GM18873 (cell line): ENCODE data around the gene RNFT1.
A peak's percentile ranks its signal among the peaks of the same experiment; 100 is the strongest.
"Not testable (repeated sequence)": the region's sequence is repeated elsewhere in the genome, so short reads cannot be mapped to it uniquely, and the experiment has no call there.

Experiments used
- ATAC-seq: cut with Tn5 transposase; IDR thresholded peaks from one replicate; pipeline ENCODE4 v1.9.1; 2021; ENCODE audit warnings: mild to moderate bottlenecking, moderate library complexity, moderate number of reproducible peaks; ENCODE audit not compliant: unreplicated experiment, low FRiP score

The RNFT1 gene

DNA sequence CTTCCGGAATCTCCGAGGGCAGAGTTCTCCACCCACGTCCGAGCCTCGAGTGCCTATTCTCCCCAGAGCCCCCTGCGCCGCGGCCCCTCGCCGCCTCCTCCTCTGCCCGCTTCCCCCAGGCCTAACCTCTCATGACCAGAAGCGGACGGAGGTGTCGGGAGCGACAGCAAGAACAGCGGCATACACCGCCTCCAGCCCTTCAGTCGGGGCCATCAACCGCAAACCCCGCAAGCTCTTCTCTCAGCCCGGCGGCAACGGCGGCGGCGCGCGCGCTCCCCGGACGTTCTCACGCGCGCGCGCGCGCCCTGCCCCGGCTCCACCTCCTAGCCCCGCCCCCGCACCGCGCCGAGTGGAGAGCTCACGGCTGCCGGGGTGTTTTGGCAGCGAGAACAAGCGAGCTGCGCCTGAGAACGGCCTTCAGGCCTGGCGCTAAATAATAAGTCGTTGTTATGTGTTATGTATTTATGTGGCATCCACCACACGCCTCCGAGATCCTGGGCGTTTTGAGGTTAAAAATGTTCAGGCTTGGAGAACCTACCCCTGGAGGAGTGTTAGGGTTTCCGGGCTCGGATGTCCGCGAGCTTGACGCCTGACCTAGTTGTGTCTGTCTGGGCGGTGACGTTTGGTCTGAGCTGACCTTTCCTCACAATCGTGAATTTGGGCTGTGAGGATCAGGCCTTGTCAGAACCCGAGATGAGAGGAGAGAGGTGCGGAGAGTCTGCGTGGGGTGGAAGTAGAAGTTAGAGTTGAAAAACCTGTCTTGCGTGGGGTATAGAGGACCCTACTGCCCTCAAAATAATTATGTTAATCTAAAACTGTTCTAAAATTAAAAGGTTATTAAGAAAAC lies at the start of gene RNFT1:
TSS of gene RNFT1 (minus strand) at position 259 of the 847 bp plus-strand sequence. CDS start at position 182, 77 bp downstream.
- peak; percentile 51 for ATAC-seq

- not testable (repeated sequence) for ATAC-seq
Observed at GRCh38 chr17:60009326-60009725, 44.8 kb upstream of the RNFT1 start.

- ATAC-seq: not testable (repeated sequence)
Observed at GRCh38 chr17:60008377-60008776, 43.8 kb upstream of the RNFT1 start.

GRCh38 chr17:60006160-60006559 lies 41.6 kb upstream of the RNFT1 start:
- no peak for ATAC-seq

DNA sequence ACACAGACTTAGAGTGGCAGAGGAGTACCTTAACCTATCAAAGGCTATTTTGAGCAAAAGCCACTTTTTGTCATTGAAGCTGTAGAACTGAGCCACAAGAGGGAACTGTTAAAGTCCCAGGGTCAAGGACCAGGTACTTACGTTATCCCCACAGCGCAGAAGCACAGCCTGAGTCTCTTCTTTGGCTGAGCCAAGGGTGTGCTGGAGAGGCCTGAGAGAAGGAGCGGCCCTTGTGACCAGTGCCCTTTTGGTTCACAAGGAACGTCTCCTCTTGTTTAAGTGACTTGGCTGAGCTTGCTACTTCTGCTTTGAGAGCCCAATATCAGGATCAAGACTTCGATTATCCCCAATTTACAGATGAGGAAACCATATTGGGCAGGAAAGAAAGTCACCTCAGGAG lies 40.0 kb upstream of the RNFT1 start:
- not testable (repeated sequence) for ATAC-seq

DNA sequence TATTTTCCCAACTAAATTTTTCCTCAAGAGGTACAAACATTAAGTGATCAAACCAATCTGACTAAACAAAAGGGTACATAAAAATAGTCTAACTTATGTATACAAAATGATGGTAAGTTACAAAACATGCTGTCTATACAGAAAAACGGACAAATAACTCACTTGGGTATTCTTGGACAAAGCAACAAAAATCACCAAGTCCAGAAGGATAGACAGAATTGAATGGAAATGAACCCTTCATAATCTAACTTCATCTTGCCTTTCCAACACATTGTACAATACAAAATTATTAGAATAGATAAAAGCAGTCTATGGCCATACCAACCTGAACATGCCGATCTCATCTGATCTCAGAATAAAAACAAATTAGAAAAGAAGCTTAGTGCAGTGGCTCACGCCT lies 37.9 kb upstream of the RNFT1 start:
- ATAC-seq: not testable (repeated sequence)

- ATAC-seq: not testable (repeated sequence)
Observed at GRCh38 chr17:59996608-59997007, 32.1 kb upstream of the RNFT1 start.

- ATAC-seq: not testable (repeated sequence)
Observed at GRCh38 chr17:59975166-59975565, 10.6 kb upstream of the RNFT1 start.

- ATAC-seq: not testable (repeated sequence)
Observed at GRCh38 chr17:59973483-59973882, 8.9 kb upstream of the RNFT1 start.

DNA sequence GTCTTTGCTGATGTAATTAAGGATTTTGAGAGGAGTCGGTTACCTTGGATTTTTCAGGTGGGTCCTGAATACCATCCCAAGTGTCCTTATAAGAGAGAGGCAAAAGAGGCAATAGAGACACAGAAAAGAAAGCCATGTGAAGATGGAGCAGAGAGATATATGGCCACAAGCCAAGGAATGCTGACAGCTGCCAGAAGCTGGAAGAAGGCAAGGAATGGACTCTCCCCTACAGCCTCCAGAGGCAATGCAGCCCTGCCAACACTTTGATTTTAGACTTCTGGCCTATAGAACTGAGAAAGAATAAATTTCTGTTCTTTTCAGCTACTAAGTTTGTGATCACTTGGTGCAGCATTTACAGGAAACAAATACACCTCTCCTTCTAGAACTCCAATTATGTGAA lies 8.2 kb upstream of the RNFT1 start:
- ATAC-seq: no peak

DNA sequence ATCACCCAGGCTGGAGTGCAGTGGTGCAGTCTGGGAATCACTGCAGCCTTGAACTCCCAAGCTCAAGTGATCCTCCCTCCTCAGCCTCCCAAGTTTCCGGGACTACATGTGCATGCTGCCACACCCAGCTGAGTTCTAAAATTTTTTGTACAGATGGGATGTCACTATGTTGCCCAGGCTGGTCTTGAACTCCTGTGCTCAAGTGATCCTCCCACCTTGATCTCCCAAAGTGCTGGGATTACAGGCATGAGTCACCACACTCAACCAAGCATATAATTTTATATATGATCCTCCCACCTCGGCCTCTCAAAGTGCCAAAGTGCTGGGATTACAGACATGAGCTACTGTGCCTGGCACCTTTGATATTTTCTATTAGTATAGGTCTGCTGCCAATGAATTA lies 7.2 kb upstream of the RNFT1 start:
- ATAC-seq: not testable (repeated sequence)

DNA sequence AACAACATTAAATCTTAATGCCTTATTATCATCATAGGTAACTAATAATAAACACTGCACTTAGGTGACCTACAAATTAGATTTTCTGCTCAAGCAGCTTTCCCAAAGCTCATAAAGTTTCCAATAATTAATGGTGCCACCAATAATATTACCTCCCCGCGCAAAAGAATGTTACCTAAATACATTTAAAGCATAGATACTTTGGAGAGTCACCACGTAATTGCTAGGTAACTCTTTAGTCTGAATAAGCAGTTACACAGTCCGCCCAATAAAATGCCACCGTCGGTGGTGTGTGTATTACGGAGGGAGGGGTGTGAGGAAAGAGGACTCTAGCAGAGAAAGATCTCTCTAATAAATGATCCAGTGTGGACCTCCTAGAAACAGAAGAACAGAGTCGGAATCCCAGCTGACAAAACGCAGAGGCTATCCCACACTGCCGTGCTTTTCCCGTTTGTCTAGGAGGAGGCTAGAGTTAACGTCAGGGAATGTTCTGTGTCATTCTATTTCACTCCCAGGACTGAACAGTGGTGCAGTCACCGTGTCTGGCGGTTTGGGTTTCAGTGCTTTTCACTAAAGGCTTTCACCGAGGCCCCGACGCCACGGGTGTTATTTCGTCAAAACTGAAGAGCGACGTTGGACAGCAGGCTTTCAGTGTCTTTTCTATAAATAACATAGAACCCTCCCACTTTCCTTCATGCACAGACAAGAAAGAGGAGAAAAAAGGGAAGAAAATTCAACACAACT lies 630 bp downstream of the RNFT1 start:
- ATAC-seq: peak; percentile 33

- ATAC-seq: no peak
Observed at GRCh38 chr17:59962739-59963318, 1.7 kb downstream of the RNFT1 start.

DNA sequence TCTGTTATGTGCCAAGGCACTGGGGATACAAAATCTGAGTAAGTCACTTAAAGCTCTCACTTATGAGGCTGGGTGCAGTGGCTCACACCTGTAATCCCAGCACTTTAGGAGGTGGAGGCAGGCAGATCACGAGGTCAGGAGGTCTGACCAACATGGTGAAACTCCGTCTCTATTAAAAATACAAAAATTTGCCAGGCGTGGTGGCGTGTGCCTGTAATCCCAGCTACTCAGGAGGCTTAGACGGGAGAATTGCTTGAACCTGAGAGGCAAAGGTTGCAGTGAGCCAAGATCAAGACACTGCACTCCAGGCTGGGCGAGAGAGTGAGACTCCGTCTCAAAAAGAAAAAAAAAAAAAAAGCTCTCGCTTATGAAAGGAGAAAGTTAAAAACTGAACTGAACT lies 5.0 kb downstream of the RNFT1 start:
- ATAC-seq: not testable (repeated sequence)

GRCh38 chr17:59954856-59955255 lies 9.7 kb downstream of the RNFT1 start:
- no peak for ATAC-seq

DNA sequence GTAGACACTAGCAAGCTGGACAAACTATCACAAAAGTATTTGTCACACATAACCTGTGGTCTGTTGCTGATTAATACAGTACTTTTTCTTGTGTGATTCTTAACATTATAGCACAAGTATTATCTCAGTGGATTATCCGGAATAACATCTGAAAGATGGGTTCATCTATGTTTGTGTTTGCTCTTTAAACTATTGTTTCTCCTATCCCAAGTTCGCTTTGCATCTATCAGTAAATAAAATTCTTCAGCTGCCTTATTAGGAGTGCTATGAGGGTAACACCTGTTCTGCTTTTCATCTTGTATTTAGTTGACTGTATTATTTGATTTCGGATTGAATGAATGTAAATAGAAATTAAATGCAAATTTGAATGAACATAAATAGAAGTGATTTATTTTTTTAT lies 14.5 kb downstream of the RNFT1 start:
- no peak for ATAC-seq

DNA sequence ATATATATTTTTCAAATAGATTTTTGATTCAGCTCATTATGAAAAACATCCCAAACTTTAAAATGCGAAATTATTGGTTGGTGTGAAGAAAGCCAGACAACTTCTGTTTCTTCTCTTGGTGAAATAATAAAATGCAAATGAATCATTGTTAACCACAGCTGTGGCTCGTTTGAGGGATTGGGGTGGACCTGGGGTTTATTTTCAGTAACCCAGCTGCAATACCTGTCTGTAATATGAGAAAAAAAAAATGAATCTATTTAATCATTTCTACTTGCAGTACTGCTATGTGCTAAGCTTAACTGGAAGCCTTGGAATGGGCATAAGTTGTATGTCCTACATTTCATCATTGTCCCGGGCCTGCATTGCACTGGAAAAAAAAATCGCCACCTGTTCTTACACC lies 17.2 kb downstream of the RNFT1 start:
- not testable (repeated sequence) for ATAC-seq

DNA sequence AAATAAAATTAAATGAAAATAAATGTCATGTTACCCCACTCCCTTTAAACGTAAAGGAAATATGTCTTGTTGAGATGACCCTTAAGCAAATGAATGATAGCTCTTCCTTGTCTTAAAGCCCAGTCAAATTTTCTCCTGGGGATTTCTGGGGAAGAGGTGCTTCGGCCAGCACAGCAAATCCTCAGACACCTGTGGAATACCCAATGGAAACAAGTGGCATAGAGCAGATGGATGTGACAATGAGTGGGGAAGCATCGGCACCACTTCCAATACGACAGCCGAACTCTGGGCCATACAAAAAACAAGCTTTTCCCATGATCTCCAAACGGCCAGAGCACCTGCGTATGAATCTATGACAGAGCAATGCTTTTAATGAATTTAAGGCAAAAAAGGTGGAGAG lies 18.1 kb downstream of the RNFT1 start:
- not testable (repeated sequence) for ATAC-seq

DNA sequence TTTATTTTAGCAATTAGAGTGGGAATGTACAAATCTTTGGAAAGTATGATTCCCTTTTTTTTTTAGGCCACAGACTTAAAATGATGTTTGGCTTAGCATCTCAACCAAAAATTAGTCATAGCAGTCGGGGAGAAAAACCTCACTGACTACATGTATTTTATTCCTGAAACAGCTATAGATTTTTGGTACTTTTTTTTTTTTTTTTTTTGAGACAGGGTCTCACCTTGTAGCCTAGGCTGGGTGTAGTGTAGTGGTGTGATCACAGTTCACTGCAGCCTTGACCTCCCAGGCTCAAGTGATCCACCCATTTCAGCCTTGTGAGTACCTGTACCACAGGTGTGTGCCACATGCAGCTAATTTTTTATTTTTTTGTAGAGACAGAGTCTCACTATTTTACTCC lies 23.4 kb downstream of the RNFT1 start:
- ATAC-seq: no peak

- not testable (repeated sequence) for ATAC-seq
Observed at GRCh38 chr17:59940697-59941096, 23.8 kb downstream of the RNFT1 start.

- not testable (repeated sequence) for ATAC-seq
Observed at GRCh38 chr17:59933317-59933716, 31.2 kb downstream of the RNFT1 start.
